GM12891 (cell line): ENCODE data around the gene FLCN.

ENCODE experiments used
- POLR2AphosphoS5 ChIP-seq: IDR thresholded peaks from 2 replicates; pipeline ENCODE4 v1.6.1; 2011; ENCODE audit warnings: low read depth, low read length, control low read depth
- SPI1 ChIP-seq: IDR thresholded peaks from 2 replicates; pipeline ENCODE4 v1.6.1; 2011; ENCODE audit warnings: low read depth, low read length, control low read depth

GRCh38 chr17:17242246-17242645 lies 5.3 kb upstream of the FLCN start:
- TF ChIP-seq POLR2AphosphoS5 (no peak), SPI1 (no peak)
